HepG2 (cell line): ENCODE data around the gene OR2B2. TPM values are rescaled to one million over a fixed set of nuclear protein-coding genes. Genes with fewer than 3 reads are reported as not detected.

Experiments
- ARNTL ChIP-seq: sonication (generic); formaldehyde crosslinking; IDR thresholded peaks from 2 replicates; pipeline ENCODE4 v1.4.0; 2020; ENCODE audit warnings: mild to moderate bottlenecking, missing genetic modification reagents
- DMAP1 ChIP-seq: IDR thresholded peaks from 2 replicates; pipeline ENCODE4 v1.6.1; 2016
- DRAP1 ChIP-seq: IDR thresholded peaks from 2 replicates; pipeline ENCODE4 v1.6.1; 2016; ENCODE audit warnings: missing genetic modification reagents, missing compliant biosample characterization
- HOMEZ ChIP-seq: IDR thresholded peaks from 2 replicates; pipeline ENCODE4 v1.6.1; 2016; ENCODE audit warnings: low read depth
- LRRFIP1 ChIP-seq: sonication (generic); formaldehyde crosslinking; conservative IDR thresholded peaks from 2 replicates; pipeline ENCODE4 v1.4.0; 2020; ENCODE audit warnings: missing genetic modification reagents
- NFE2L2 ChIP-seq: fragments of 150-350 bp; IDR thresholded peaks from 2 replicates; pipeline ENCODE4 v1.6.1; 2014; ENCODE audit warnings: low read length
- NFIC ChIP-seq: IDR thresholded peaks from 2 replicates; pipeline ENCODE4 v1.6.1; 2012; ENCODE audit warnings: mild to moderate bottlenecking, low read length, inconsistent platforms
- PHF21A ChIP-seq: sonication (generic); formaldehyde crosslinking; IDR thresholded peaks from 2 replicates; pipeline ENCODE4 v1.5.0; 2020; ENCODE audit warnings: mild to moderate bottlenecking, missing genetic modification reagents
- RELA ChIP-seq: sonication (generic); formaldehyde crosslinking; IDR thresholded peaks from 2 replicates; pipeline ENCODE4 v1.4.0; 2020; ENCODE audit warnings: missing genetic modification reagents
- SAP130 ChIP-seq: IDR thresholded peaks from 2 replicates; pipeline ENCODE4 v1.6.1; 2016; ENCODE audit warnings: low read depth
- TEAD2 ChIP-seq: sonication (generic); formaldehyde crosslinking; IDR thresholded peaks from 2 replicates; pipeline ENCODE4 v1.9.0; 2021; ENCODE audit warnings: missing genetic modification reagents
- TEF ChIP-seq: sonication (generic); formaldehyde crosslinking; IDR thresholded peaks from 2 replicates; pipeline ENCODE4 v1.5.0; 2020; ENCODE audit warnings: missing genetic modification reagents
- ZBTB46 ChIP-seq: sonication (generic); formaldehyde crosslinking; IDR thresholded peaks from 2 replicates; pipeline ENCODE4 v1.4.0; 2020; ENCODE audit warnings: mild to moderate bottlenecking, missing genetic modification reagents, borderline replicate concordance
- ZBTB8A ChIP-seq: sonication (generic); formaldehyde crosslinking; IDR thresholded peaks from 2 replicates; pipeline ENCODE4 v1.4.0; 2020; ENCODE audit warnings: mild to moderate bottlenecking, low read depth, missing genetic modification reagents, borderline replicate concordance
- ZFP36L1 ChIP-seq: sonication (generic); formaldehyde crosslinking; IDR thresholded peaks from 2 replicates; pipeline ENCODE4 v1.8.0; 2022; ENCODE audit warnings: mild to moderate bottlenecking, missing genetic modification reagents, moderate library complexity
- ZFP90 ChIP-seq: sonication (generic); formaldehyde crosslinking; IDR thresholded peaks from 2 replicates; pipeline ENCODE4 v1.8.0; 2022; ENCODE audit warnings: missing genetic modification reagents, mild to moderate bottlenecking, inconsistent platforms, borderline replicate concordance
- ZNF282 ChIP-seq: fragments of 450-650 bp; IDR thresholded peaks from 2 replicates; pipeline ENCODE4 v1.6.1; 2018; ENCODE audit not compliant: partially characterized antibody
- ZNF362 ChIP-seq: sonication (generic); formaldehyde crosslinking; IDR thresholded peaks from 2 replicates; pipeline ENCODE4 v1.4.0; 2020; ENCODE audit warnings: missing genetic modification reagents, mild to moderate bottlenecking, borderline replicate concordance
- ZNF44 ChIP-seq: sonication (generic); formaldehyde crosslinking; IDR thresholded peaks from 2 replicates; pipeline ENCODE4 v1.5.1; 2020; ENCODE audit warnings: mild to moderate bottlenecking, missing genetic modification reagents
- ZNF841 ChIP-seq: sonication (generic); formaldehyde crosslinking; IDR thresholded peaks from 2 replicates; pipeline ENCODE4 v1.8.1; 2023; ENCODE audit warnings: missing genetic modification reagents, borderline replicate concordance
- ZSCAN12 ChIP-seq: sonication (generic); formaldehyde crosslinking; IDR thresholded peaks from 2 replicates; pipeline ENCODE4 v1.9.0; 2021; ENCODE audit warnings: mild to moderate bottlenecking, missing genetic modification reagents
- polyA plus RNA-seq, 8 experiments: library from polyadenylated mRNA; depleted of rRNA in 3 of 8; stranded (reverse) in 7 of 8; unstranded in 1 of 8; fragments of >200 nt; fragmentation: Illumina TruSeq in 4 of 8; extraction: Trizol in 4 of 8; gene quantifications; 2 replicates each; pipeline versions ENCODE4 v1.2.1 to v1.2.3, GENCODE V29; 2011 to 2016; ENCODE audit warnings: low read depth in 4 of 8, missing spikeins in 1 of 8, mixed read lengths in 1 of 8; ENCODE audit not compliant: insufficient read depth in 1 of 8
- total RNA-seq, 5 experiments: library from RNA; depleted of rRNA; stranded (reverse); fragments of >200 nt; fragmentation: Illumina TruSeq; extraction: Trizol; gene quantifications; 2 replicates each; pipeline ENCODE4 v1.2.3, GENCODE V29; 2016; ENCODE audit warnings: low read depth in 1 of 5

OR2B2 gene
- total and polyA plus RNA-seq, 2 of the 13 experiments (the other 11 are each of a cell fraction or from before 2014, with no cell fraction given), result not detected

GRCh38 chr6:27893059-27893835 is 18.9 kb downstream of the OR2B2 start (continued):
- TF ChIP-seq NFE2L2 (0 out of 2 replicates have a peak, but pooled peaks have one; percentile 9), RELA (CRISPR knock-in tag) (no peak; the same call in none of the 2 replicates), ZNF282 (no peak), HOMEZ (peak; percentile 88), ZNF44 (CRISPR knock-in tag) (no peak; the same call in 1 of the 2 replicates), DRAP1 (CRISPR knock-in tag) (peak; percentile 99), ZBTB8A (peak; percentile 11; the same call in 1 of the 2 replicates), LRRFIP1 (CRISPR knock-in tag) (0 out of 2 replicates have a peak, but pooled peaks have one; percentile 70), NFIC (peak; percentile 29; the same call in 1 of the 2 replicates), SAP130 (CRISPR knock-in tag) (peak; percentile 95), ZSCAN12 (CRISPR knock-in tag) (peak; percentile 87; the same call in 1 of the 2 replicates), DMAP1 (CRISPR knock-in tag) (no peak; the same call in 1 of the 2 replicates), ARNTL (peak; percentile 72; the same call in 1 of the 2 replicates), ZFP90 (CRISPR knock-in tag) (no peak; the same call in none of the 2 replicates), TEF (CRISPR knock-in tag) (peak; percentile 82; the same call in 1 of the 2 replicates), ZBTB46 (no peak), ZNF841 (CRISPR knock-in tag) (peak; percentile 71; the same call in 1 of the 2 replicates), ZFP36L1 (CRISPR knock-in tag) (peak; percentile 98), TEAD2 (CRISPR knock-in tag) (no peak; the same call in 1 of the 2 replicates), ZNF362 (CRISPR knock-in tag) (0 out of 2 replicates have a peak, but pooled peaks have one; percentile 31), PHF21A (CRISPR knock-in tag) (peak; percentile 83)
